Effector memory CD4-positive, alpha-beta T cell (primary cell): ENCODE results near the gene PITHD1.
"Not testable (repeated sequence)": the region's sequence is repeated elsewhere in the genome, so short reads cannot be mapped to it uniquely, and the experiment has no call there.

Experiments used
- DNase-seq, 3 donors: peaks; one replicate each; pipeline ENCODE4 v3.0.0-alpha.2; 2020
- H3K27ac ChIP-seq: 2 replicates; pipeline ENCODE4 v1.7.0; 2013; ENCODE audit warnings: mild to moderate bottlenecking, low read length, moderate library complexity; ENCODE audit not compliant: insufficient read depth, poor library complexity, severe bottlenecking
- H3K27me3 ChIP-seq: replicated peaks from 2 replicates; pipeline ENCODE4 v1.7.0; 2013; ENCODE audit warnings: mild to moderate bottlenecking, low read length; ENCODE audit not compliant: insufficient read depth, control insufficient read depth, poor library complexity, severe bottlenecking
- H3K36me3 ChIP-seq: 2 replicates; pipeline ENCODE4 v1.7.0; 2013; ENCODE audit warnings: mild to moderate bottlenecking, low read length, moderate library complexity; ENCODE audit not compliant: control insufficient read depth, insufficient read depth
- H3K4me1 ChIP-seq: 2 replicates; pipeline ENCODE4 v1.7.0; 2013; ENCODE audit warnings: low read length, mild to moderate bottlenecking; ENCODE audit not compliant: control insufficient read depth, insufficient read depth, poor library complexity, severe bottlenecking
- H3K4me3 ChIP-seq: 2 replicates; pipeline ENCODE4 v1.7.0; 2013; ENCODE audit warnings: low read length, low read depth, mild to moderate bottlenecking; ENCODE audit not compliant: insufficient read depth, poor library complexity, severe bottlenecking
- H3K9me3 ChIP-seq: 2 replicates; pipeline ENCODE4 v1.7.0; 2013; ENCODE audit warnings: mild to moderate bottlenecking, low read length, moderate library complexity; ENCODE audit not compliant: control insufficient read depth

The PITHD1 gene

DNA sequence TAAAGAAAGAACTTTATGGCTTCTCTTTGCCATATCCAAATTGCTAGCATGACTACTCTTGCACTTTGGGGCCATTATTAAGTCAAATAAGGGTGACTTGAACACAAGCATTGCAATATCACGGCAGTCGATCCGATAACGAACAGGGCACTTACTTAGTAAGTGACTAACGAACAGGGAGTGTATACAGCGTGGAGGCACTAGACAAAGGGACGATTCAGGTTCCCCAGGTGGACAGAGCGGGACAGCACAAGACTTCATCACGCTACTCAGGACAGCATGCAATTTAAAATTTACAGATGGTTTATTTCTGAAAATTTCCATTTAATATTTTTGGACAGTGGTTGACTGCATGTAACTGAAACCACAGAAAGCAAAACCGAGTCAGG is 5.4 kb upstream of the PITHD1 start:
- Histone ChIP-seq H3K36me3 (no peaks in the 10 kb centered on the region), H3K27ac (no peak overlapping the region), H3K27me3 (no peaks in the 10 kb centered on the region), H3K4me3 (no peak overlapping the region), H3K9me3 (no peaks in the 10 kb centered on the region), H3K4me1 (peaks cover 7% of the 10 kb centered on the region)
- no peak for DNase-seq

DNA sequence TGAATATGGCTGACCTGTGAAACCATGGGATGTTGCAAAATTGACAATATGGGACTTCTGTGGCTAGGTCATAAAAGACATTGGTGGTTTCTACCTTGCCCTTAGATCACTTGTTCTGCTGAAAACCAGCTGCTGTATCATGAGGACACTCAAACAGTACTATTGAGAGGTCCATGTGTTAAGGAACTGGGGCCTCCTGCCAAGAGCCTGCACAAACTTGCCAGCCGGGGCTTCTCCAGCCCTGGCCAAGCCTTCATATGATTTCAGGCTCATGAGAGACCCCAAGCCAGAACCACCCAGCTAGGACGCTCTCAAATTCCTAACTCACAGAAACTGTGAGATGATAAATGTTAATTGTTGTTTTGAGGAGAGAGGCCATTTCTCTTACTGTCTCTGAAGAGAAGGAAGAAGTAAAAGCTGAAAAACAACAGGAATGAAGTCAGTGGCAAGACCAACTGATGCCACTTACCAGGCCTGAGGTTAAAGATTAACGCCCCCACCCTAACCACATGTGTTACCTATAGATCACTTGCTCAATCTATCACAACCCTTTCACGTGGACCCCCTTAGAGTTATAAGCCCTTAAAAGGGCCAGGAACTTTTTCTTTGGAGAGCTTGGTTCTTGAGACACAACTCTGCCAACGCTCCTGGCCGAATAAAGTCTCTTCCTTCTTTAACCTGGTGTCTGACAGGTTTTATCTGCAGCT is 3.9 kb upstream of the PITHD1 start:
- Histone ChIP-seq H3K4me3 (no peak overlapping the region), H3K27ac (no peak overlapping the region), H3K27me3 (no peaks in the 10 kb centered on the region), H3K36me3 (no peaks in the 10 kb centered on the region), H3K4me1 (peaks cover 15% of the 10 kb centered on the region), H3K9me3 (no peaks in the 10 kb centered on the region)
- no peak for DNase-seq

DNA sequence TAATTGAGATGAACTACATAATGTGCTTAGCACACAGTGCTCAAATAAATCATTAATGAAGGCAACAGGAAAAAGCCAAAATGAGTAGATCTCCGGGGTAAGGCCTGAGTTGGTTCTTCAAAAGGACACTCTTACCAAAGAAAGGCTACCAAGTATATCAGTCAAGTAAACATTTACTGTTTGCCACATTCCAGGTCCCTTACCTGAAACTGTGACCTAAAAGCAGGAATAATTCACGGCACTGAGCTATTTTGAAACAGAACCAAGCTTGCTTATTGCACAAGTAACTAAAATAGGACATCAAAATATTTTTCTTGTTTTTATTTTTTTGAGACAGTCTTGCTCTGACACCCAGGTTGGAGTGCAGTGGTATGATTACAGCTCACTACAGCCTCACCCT is 2.0 kb upstream of the PITHD1 start:
- no peak overlapping the region for H3K4me3 ChIP-seq
- H3K27me3 ChIP-seq = no peaks in the 10 kb centered on the region
- peaks cover 25% of the 10 kb centered on the region for H3K4me1 ChIP-seq
- DNase-seq = no peak
- H3K9me3 ChIP-seq = no peaks in the 10 kb centered on the region
- H3K27ac ChIP-seq = no peak overlapping the region
- H3K36me3 ChIP-seq = peaks cover 6% of the 10 kb centered on the region

DNA sequence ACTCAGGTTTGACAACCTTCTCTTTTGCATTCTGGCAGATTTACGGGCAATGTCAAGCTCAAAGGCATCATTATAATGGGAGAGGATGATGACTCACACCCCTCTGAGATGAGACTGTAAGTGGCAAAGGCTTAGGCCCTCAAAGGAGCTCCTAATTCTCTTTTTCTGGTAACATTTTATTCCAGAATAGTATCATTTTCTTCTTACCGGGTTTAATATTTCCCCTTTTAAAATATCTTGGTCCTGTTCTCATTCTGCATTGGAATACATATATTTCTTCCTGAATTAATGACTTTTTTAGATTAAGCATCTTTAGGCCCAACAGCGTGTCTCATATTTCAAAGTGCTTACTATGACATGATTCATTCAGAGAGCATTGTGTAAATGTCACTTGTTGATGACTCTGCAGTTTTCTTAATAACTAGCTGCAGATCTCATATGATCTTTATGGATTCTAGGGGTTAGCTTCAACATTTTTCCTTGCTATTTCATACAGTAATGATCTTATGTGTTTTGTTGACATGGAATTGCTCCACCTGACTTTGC is 1.7 kb downstream of the PITHD1 start:
- H3K4me1 ChIP-seq = peaks cover 22% of the 10 kb centered on the region

DNA sequence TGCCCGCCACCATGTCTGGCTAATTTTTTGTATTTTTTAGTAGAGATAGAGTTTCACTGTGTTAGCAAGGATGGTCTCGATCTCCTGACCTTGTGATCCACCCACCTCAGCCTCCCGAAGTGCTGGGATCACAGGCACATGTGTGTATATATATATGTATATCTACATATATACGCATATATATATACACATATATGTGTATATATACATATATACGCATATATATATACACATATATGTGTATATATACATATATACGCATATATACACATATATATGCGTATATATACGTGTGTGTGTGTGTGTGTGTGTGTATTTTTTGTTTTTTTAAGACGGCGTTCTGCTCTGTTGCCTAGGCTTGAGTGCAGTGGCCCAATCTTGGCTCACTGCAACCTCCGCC is 4.9 kb downstream of the PITHD1 start:
- peaks cover 28% of the 10 kb centered on the region for H3K36me3 ChIP-seq
- H3K4me3 ChIP-seq, H3K9me3 ChIP-seq, DNase-seq, H3K27me3 ChIP-seq, H3K27ac ChIP-seq: not testable (repeated sequence)
- H3K4me1 ChIP-seq = peaks cover 16% of the 10 kb centered on the region

More for the DNA sequence above, 1.7 kb downstream of the PITHD1 start:
- Histone ChIP-seq H3K36me3 (peaks cover 6% of the 10 kb centered on the region), H3K9me3 (no peaks in the 10 kb centered on the region), H3K27ac (no peak overlapping the region), H3K27me3 (no peaks in the 10 kb centered on the region), H3K4me3 (no peak overlapping the region)
- no peak for DNase-seq

DNA sequence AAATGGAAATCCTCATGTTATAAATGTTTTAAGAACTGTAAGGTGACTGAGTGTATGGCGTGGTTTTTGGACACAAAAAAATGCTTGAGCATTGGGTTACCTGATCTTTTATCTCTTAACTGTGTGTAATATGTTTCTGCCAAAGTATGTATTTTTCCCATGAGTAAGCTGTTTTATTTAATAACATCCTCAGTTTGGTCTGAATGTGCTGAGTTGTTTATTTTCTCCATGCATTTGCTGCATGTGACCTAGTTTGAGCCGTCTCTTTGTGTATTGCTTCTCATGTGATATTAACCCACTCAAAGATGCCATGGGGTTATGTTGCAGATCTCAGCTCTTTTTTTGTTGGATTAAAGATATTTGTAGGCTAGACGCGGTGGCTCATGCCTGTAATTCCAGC is 6.6 kb downstream of the PITHD1 start:
- Histone ChIP-seq H3K27ac (no peak overlapping the region), H3K4me1 (peaks cover 5% of the 10 kb centered on the region), H3K27me3 (no peaks in the 10 kb centered on the region), H3K9me3 (no peaks in the 10 kb centered on the region), H3K36me3 (peaks cover 28% of the 10 kb centered on the region), H3K4me3 (no peak overlapping the region)
- no peak for DNase-seq

DNA sequence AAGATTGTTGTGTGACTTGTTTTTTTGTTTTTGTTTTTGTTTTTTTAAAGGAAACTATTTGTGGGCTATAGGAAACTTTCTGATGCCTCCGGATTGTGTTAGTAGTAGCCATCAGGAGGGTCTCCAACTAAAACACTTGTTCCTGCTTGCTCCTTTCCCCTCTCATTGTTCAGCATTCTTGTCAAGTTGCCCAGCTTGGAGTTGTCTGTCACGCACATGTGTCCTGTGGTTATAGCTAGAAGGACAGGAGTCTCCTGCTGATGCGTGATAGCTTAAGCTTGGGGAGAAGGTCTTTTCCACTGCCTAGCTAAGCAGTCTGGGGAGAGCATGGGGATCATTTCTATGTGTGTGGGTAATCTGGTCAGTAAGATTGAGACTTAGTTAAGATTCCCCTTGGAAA is 9.5 kb downstream of the PITHD1 start:
- H3K4me1 ChIP-seq = peaks cover 16% of the 10 kb centered on the region
- H3K27ac ChIP-seq = no peak overlapping the region
- no peak overlapping the region for H3K4me3 ChIP-seq
- no peaks in the 10 kb centered on the region for H3K27me3 ChIP-seq
- H3K36me3 ChIP-seq = peaks cover 22% of the 10 kb centered on the region
- H3K9me3 ChIP-seq = no peaks in the 10 kb centered on the region
- DNase-seq = no peak

DNA sequence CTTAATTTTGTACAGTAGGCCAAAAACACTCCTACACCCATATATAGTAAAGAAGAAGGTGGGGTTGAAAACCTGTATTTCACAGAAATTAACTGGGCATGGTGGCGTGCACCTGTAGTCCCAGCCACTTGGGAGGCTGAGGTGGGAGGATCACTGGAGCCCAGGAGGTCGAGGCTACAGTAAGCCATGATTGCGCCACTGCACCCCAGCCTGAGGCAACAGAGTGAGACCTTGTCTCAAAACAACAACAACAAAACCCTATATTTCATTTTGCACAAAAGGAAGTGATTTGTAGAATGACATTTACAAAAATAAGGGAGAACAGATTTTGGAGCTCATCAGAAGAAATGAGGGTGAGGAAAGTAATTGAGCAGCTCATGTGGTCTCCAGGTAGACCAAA is 10.5 kb downstream of the PITHD1 start:
- DNase-seq = no peak
- Histone ChIP-seq H3K4me3 (no peak overlapping the region), H3K9me3 (no peaks in the 10 kb centered on the region), H3K36me3 (peaks cover 27% of the 10 kb centered on the region), H3K27me3 (no peaks in the 10 kb centered on the region), H3K27ac (no peak overlapping the region), H3K4me1 (peaks cover 16% of the 10 kb centered on the region)

DNA sequence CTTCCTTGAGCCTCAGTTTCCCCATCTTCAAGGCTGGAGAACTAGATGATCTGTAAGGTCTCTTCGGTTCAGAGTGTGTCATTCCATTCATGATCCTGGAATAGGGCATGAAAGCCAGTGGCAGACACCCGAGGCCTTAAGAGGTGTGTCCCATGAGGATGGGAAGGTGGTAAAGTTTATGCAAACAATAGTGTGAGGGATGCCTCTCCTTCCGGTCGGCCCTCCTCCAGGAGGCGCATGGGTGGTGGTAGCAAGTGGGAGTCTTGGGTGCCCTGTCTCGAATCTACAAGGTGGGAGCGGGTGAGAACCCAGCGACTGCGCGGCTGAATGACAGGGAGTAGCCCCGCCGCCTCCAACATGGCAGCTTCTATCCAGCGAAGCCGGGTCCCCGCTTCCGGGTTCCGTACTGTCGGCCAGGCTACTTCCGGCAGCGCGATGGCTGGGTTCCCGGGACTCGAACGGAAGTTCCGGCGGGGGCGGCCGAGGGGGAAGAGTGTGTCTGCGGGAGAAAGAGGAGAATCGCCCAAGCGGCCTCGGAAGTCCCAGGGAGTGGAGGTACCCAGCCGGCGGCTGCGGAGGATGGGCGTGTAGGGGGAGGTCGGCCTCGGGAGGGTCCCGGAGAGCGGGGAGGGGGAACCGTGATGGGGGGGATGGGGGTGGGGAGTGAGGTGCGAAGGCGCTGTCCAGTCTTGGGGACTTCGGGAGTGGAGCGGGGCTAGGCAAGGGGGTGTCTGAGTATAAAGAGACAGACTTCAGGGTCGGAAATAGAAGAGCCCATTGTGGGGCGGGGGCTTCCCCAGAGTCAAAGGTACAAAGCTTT is 12.7 kb downstream of the PITHD1 start, which contains the start of gene LYPLA2:
TSS of gene LYPLA2 (plus strand) at position 450 of the 820 bp plus-strand sequence. CDS start 1,538 bp downstream, outside the sequence.
- no peaks in the 10 kb centered on the region for H3K9me3 ChIP-seq
- peak; percentile 72 to 84 (median 75) for DNase-seq
- peak within 1 kb of the TSS; percentile 85 for H3K4me3 ChIP-seq
- no peaks in the 10 kb centered on the region for H3K27me3 ChIP-seq
- H3K36me3 ChIP-seq = peaks cover 32% of the 10 kb centered on the region
- peak within 1 kb of the TSS; percentile 83 for H3K27ac ChIP-seq
- H3K4me1 ChIP-seq = peaks cover 16% of the 10 kb centered on the region

DNA sequence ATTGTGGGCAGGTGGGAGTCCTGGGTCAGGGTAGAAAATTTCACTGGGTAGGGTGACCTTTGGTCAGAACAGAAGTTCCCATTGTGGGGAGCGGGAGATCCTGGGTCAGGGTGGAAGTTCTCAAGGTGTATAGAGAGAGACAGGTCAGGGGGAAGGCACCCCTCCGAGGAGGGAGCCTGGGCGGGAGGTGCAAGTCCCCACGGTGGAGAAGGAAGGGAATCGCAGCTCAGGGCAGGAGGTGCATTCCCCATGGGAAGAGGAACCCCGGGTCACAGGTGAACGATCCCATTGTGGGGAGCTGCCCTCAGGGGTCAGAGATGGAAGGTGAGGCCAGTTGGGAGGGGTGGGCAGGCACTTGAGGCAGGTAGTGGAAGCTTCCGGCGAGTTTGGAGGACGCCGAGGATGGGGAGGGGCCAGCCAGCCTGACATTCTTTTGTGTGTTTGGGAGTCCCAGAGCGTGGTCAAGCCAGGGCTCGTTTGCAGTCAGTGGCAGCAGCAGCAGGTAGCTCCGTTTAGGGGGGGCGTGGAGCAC is 13.4 kb downstream of the PITHD1 start:
- peaks cover 16% of the 10 kb centered on the region for H3K4me1 ChIP-seq
- no peaks in the 10 kb centered on the region for H3K27me3 ChIP-seq
- no peaks in the 10 kb centered on the region for H3K9me3 ChIP-seq
- peak overlapping the region; percentile 83 for H3K27ac ChIP-seq
- no peak for DNase-seq
- peak overlapping the region; percentile 85 for H3K4me3 ChIP-seq
- H3K36me3 ChIP-seq = peaks cover 28% of the 10 kb centered on the region
